ENCODE results near the gene SHROOM3. TPM values are rescaled to one million over a fixed set of nuclear protein-coding genes. Genes with fewer than 3 reads are reported as not detected.

Gene SHROOM3
- total RNA-seq, 4 donors from 2014 or later: 44.4 to 101 (median 88.5) TPM

GRCh38 chr4:76655566-76656479 lies 220.8 kb downstream of the SHROOM3 start:
- 62% methylated on average over 6 of the region's 6 CpGs for WGBS

DNA sequence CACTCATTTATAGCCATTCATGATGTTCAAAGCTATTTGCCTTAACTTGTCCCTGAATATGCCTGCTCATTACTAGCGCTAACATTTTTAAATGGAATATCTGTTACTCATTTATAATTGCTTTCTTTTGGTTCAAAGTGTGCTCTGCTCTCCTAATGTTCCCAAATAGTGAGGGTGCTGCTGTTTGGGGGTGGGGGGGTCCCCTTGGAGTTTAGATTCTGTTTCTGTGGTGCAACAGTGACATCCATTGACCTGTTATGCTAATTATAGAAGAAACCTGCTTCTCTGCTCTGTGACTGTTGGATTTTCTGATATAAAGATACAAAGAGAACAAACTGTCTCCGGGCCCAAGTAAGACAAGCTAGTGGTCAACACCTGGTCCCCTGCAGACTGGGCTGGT lies 222.4 kb downstream of the SHROOM3 start:
- intact Hi-C loops (cut with DNase I): no loop called here
- WGBS: 100% methylated on average over 2 of the region's 2 CpGs
- DNase-seq (ENCODE audit: extremely low spot score): no peak
- Histone ChIP-seq H3K36me3 (no peaks in the 10 kb centered on the region), H3K4me1 (peaks cover 22 to 42% (median 36%) of the 10 kb centered on the region in 4 donors), H3K4me3 (no peak overlapping the region), H3K9me3 (no peaks in the 10 kb centered on the region), H3K27ac (replicated peaks in 1 of 4) (peak overlapping the region in 2 of 4 donors; percentile 52 to 68), H3K27me3 (no peaks in the 10 kb centered on the region)
- TF ChIP-seq POLR2AphosphoS5 (IDR thresholded peaks at IDR 0.05) (no peak), POLR2A (IDR thresholded peaks at IDR 0.05; ENCODE audit: low read depth) (no peak), EP300 (IDR thresholded peaks at IDR 0.05) (no peak)
- TF ChIP-seq, protein P1, sequence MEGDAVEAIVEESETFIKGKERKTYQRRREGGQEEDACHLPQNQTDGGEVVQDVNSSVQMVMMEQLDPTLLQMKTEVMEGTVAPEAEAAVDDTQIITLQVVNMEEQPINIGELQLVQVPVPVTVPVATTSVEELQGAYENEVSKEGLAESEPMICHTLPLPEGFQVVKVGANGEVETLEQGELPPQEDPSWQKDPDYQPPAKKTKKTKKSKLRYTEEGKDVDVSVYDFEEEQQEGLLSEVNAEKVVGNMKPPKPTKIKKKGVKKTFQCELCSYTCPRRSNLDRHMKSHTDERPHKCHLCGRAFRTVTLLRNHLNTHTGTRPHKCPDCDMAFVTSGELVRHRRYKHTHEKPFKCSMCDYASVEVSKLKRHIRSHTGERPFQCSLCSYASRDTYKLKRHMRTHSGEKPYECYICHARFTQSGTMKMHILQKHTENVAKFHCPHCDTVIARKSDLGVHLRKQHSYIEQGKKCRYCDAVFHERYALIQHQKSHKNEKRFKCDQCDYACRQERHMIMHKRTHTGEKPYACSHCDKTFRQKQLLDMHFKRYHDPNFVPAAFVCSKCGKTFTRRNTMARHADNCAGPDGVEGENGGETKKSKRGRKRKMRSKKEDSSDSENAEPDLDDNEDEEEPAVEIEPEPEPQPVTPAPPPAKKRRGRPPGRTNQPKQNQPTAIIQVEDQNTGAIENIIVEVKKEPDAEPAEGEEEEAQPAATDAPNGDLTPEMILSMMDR (IDR thresholded peaks at IDR 0.05): no peak

More at GRCh38 chr4:76655566-76656479, 220.8 kb downstream of the SHROOM3 start:
- no peak overlapping the region for H3K4me3 ChIP-seq
- peak overlapping the region; percentile 52 to 73 (median 62) for H3K27ac ChIP-seq (replicated peaks in 1 of 4)
- no peaks in the 10 kb centered on the region for H3K36me3 ChIP-seq
- TF ChIP-seq, protein P1 (IDR thresholded peaks at IDR 0.05): no peak
- TF ChIP-seq EP300 (IDR thresholded peaks at IDR 0.05) (no peak), POLR2AphosphoS5 (IDR thresholded peaks at IDR 0.05) (no peak), POLR2A (IDR thresholded peaks at IDR 0.05; ENCODE audit: low read depth) (no peak)
- H3K27me3 ChIP-seq: no peaks in the 10 kb centered on the region
- no peak for DNase-seq (ENCODE audit: extremely low spot score)
- peaks cover 22 to 42% (median 36%) of the 10 kb centered on the region in 4 donors for H3K4me1 ChIP-seq
- H3K9me3 ChIP-seq: no peaks in the 10 kb centered on the region
- intact Hi-C loops (cut with DNase I): no loop called here

- no peaks in the 10 kb centered on the region for H3K36me3 ChIP-seq
- 77% methylated on average over 3 of the region's 3 CpGs for WGBS
- no peaks in the 10 kb centered on the region for H3K9me3 ChIP-seq
- no peak for DNase-seq (ENCODE audit: extremely low spot score)
- no peaks in the 10 kb centered on the region for H3K27me3 ChIP-seq
- no peak overlapping the region for H3K27ac ChIP-seq (replicated peaks in 1 of 4)
- intact Hi-C loops (cut with DNase I): no loop called here
- H3K4me3 ChIP-seq: no peak overlapping the region
- TF ChIP-seq, protein P1 (IDR thresholded peaks at IDR 0.05): no peak
- TF ChIP-seq POLR2A (IDR thresholded peaks at IDR 0.05; ENCODE audit: low read depth) (no peak), EP300 (IDR thresholded peaks at IDR 0.05) (no peak), POLR2AphosphoS5 (IDR thresholded peaks at IDR 0.05) (no peak)
- peaks cover 22 to 42% (median 36%) of the 10 kb centered on the region in 4 donors for H3K4me1 ChIP-seq
These were observed 223.4 kb downstream of the SHROOM3 start for GRCh38 chr4:76658231-76659102.

DNA sequence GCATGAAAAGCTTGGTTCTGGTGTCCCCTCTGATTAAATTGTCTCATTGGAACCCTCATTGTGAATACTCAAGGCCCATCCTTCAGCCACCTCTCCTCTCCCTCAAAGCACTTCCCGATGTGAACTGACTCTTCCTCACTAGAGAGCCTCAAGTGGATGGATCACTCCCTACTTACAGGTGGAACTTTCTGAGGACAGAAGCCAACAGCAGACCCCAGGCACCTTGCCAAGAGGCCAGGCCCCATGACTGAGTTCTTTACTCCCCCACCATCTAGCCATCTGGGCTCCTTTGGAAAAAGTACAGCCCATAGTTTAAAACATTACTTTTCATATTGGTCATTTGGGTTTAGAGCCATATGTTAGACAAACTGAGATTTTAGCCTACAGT lies 224.1 kb downstream of the SHROOM3 start:
- Histone ChIP-seq H3K27me3 (no peaks in the 10 kb centered on the region), H3K4me3 (no peak overlapping the region), H3K27ac (replicated peaks in 1 of 4) (no peak overlapping the region), H3K4me1 (peaks cover 24 to 42% (median 36%) of the 10 kb centered on the region in 4 donors), H3K36me3 (no peaks in the 10 kb centered on the region), H3K9me3 (no peaks in the 10 kb centered on the region)
- 83% methylated on average over 1 of the region's 1 CpG for WGBS
- intact Hi-C loops (cut with DNase I): no loop called here
- DNase-seq (ENCODE audit: extremely low spot score): no peak
- TF ChIP-seq, protein P1 (IDR thresholded peaks at IDR 0.05): no peak
- TF ChIP-seq POLR2AphosphoS5 (IDR thresholded peaks at IDR 0.05): no peak
- TF ChIP-seq POLR2A (IDR thresholded peaks at IDR 0.05; ENCODE audit: low read depth): no peak
- TF ChIP-seq EP300 (IDR thresholded peaks at IDR 0.05): no peak

Data from esophagus muscularis mucosa (tissue), 4 donors.